GM12878 (cell line): ENCODE data around the gene SPOCK1. TPM values are rescaled to one million over a fixed set of nuclear protein-coding genes. Genes with fewer than 3 reads are reported as not detected.

Source experiments
- ATAC-seq: fragments of 200-7000 bp; cut with Tn5 transposase; 3 replicates; pipeline ENCODE4 v1.9.1; 2020; ENCODE audit warnings: mild to moderate bottlenecking, moderate library complexity
- BruUV-seq: library from RNA; stranded (reverse); fragments of 400-500 nt; replicated peaks from 2 replicates; lab custom pipeline; 2021; lab: Mats Ljungman, UMichigan
- CTCF ChIA-PET: fragments of 300-600 bp; sonication (Branson Sonifier 250); formaldehyde crosslinking; extraction: SDS; loops from one replicate; lab custom pipeline; 2021; ENCODE audit warnings: inconsistent platforms; lab: Yijun Ruan, JAX
- POLR2A ChIA-PET: fragments of 350-600 bp; formaldehyde crosslinking; extraction: SDS; loops from one replicate; lab custom pipeline; 2021; ENCODE audit warnings: inconsistent platforms; lab: Charles Lee
- RAD21 ChIA-PET: fragments of 300-600 bp; sonication (Branson Sonifier 250); formaldehyde crosslinking; loops from one replicate; lab custom pipeline; 2023; ENCODE audit warnings: antibody characterized with exemption; ENCODE audit not compliant: unreplicated experiment; lab: Charles Lee
- SMC1A ChIA-PET: fragments of 300-600 bp; sonication (Branson Sonifier 250); formaldehyde crosslinking; loops from one replicate; lab custom pipeline; 2023; ENCODE audit not compliant: unreplicated experiment, uncharacterized antibody; lab: Charles Lee
- DNase-seq: peaks from one replicate; pipeline ENCODE4 v3.0.0-alpha.2; 2011; ENCODE audit warnings: low read depth, low spot score
- FAIRE-seq: peaks from 3 replicates; lab custom pipeline; 2011; peaks lifted over from hg19 to GRCh38; lab: Jason Lieb, UNC
- H2AFZ ChIP-seq: 2 replicates; pipeline ENCODE4 v1.6.0; 2011; ENCODE audit warnings: low read depth, low read length, control low read depth; ENCODE audit not compliant: control insufficient read depth
- H3K27ac ChIP-seq: 2 replicates; pipeline ENCODE4 v1.5.1; 2011; ENCODE audit warnings: control low read depth; ENCODE audit not compliant: control insufficient read depth, insufficient read depth
- H3K27me3 ChIP-seq, 2 experiments: replicated peaks in 1 of 2; 2 replicates each; pipeline versions ENCODE4 v1.6.0 to v1.6.1; 2011; ENCODE audit warnings: low read length in 1 of 2; ENCODE audit not compliant: control insufficient read depth in 2 of 2, insufficient read depth in 2 of 2
- H3K36me3 ChIP-seq, 2 experiments: 2 replicates each; pipeline ENCODE4 v1.5.1; 2011; ENCODE audit warnings: low read length in 1 of 2; ENCODE audit not compliant: control insufficient read depth in 2 of 2, insufficient read depth in 2 of 2
- H3K4me1 ChIP-seq: 2 replicates; pipeline ENCODE4 v1.6.1; 2011; ENCODE audit warnings: mild to moderate bottlenecking, low read length, moderate library complexity, mixed read lengths; ENCODE audit not compliant: control insufficient read depth, insufficient read depth
- H3K4me2 ChIP-seq: 2 replicates; pipeline ENCODE4 v1.6.0; 2011; ENCODE audit warnings: control low read depth; ENCODE audit not compliant: control insufficient read depth, insufficient read depth
- H3K4me3 ChIP-seq: fragments of 200-600 bp; sonication (generic); 2 replicates; pipeline ENCODE4 v1.5.1; 2016
- H3K79me2 ChIP-seq: 2 replicates; pipeline ENCODE4 v1.6.0; 2011; ENCODE audit warnings: low read length; ENCODE audit not compliant: control insufficient read depth, insufficient read depth
- H3K9ac ChIP-seq: 2 replicates; pipeline ENCODE4 v1.8.0; 2011; ENCODE audit warnings: low read length, control low read depth, mixed read lengths; ENCODE audit not compliant: control insufficient read depth, insufficient read depth
- H3K9me3 ChIP-seq: replicated peaks from 3 replicates; pipeline ENCODE4 v1.5.1; 2011; ENCODE audit warnings: mild to moderate bottlenecking, low read length; ENCODE audit not compliant: control insufficient read depth, insufficient read depth
- H4K20me1 ChIP-seq: 2 replicates; pipeline ENCODE4 v1.6.0; 2011; ENCODE audit not compliant: control insufficient read depth, insufficient read depth
- EZH2 ChIP-seq: IDR thresholded peaks from 2 replicates; pipeline ENCODE4 v1.6.1; 2012; ENCODE audit warnings: low read depth, mild to moderate bottlenecking, control low read depth, inconsistent platforms, low read length, borderline replicate concordance; ENCODE audit not compliant: control insufficient read depth
- IRF3 ChIP-seq: fragments of 450-650 bp; IDR thresholded peaks from 2 replicates; pipeline ENCODE4 v1.6.1; 2014; ENCODE audit warnings: mild to moderate bottlenecking
- MTA2 ChIP-seq: fragments of 450-650 bp; IDR thresholded peaks from 2 replicates; pipeline ENCODE4 v1.6.1; 2016; ENCODE audit warnings: low read depth, mild to moderate bottlenecking, moderate library complexity
- PML ChIP-seq: IDR thresholded peaks from 2 replicates; pipeline ENCODE4 v1.6.1; 2012; ENCODE audit warnings: low read length, inconsistent platforms
- RBBP5 ChIP-seq: fragments of 200-600 bp; sonication (generic); conservative IDR thresholded peaks from 2 replicates; pipeline ENCODE4 v1.6.1; 2016
- SMARCA5 ChIP-seq: fragments of 450-650 bp; IDR thresholded peaks from 2 replicates; pipeline ENCODE4 v1.6.1; 2017; ENCODE audit warnings: mild to moderate bottlenecking
- TCF12 ChIP-seq: IDR thresholded peaks from 2 replicates; pipeline ENCODE4 v1.6.1; 2011; ENCODE audit warnings: low read depth, mild to moderate bottlenecking, low read length
- ZBTB33 ChIP-seq: fragments of 450-650 bp; IDR thresholded peaks from 2 replicates; pipeline ENCODE4 v1.6.1; 2017; ENCODE audit warnings: mild to moderate bottlenecking
- ZNF592 ChIP-seq: fragments of 450-650 bp; IDR thresholded peaks from 2 replicates; pipeline ENCODE4 v1.6.1; 2017; ENCODE audit warnings: mild to moderate bottlenecking, moderate library complexity
- WGBS: methylation state at CpG from one replicate; pipeline ENCODE4 v1.1.6; 2016; ENCODE audit warnings: low lambda C conversion rate; ENCODE audit not compliant: insufficient replicate concordance, insufficient coverage; ENCODE audit errors: missing lambda C conversion rate; 5-methylcytosine and 5-hydroxymethylcytosine counted together
- in situ Hi-C: fragments of 300-500 bp; cut with MboI; formaldehyde crosslinking; loops from 9 replicates; pipeline ENCODE4 v1.14.3; 2018; ENCODE audit warnings: mixed read lengths
- intact Hi-C: fragments of 100-400 bp; cut with micrococcal nuclease; formaldehyde crosslinking; loops from one replicate; pipeline ENCODE4 v1.14.2; 2022; ENCODE audit not compliant: unreplicated experiment
- polyA plus RNA-seq, 11 experiments: library from polyadenylated mRNA; depleted of rRNA in 4 of 11; unstranded in 6 of 11; stranded (reverse) in 5 of 11; fragments of >200 nt; fragmentation: Nextera tagmentation in 4 of 11; fragmentation: Illumina TruSeq in 1 of 11; extraction: Ambion mirVana in 4 of 11; extraction: Trizol in 1 of 11; gene quantifications; 1 replicate in 1 of 11; 2 replicates in 10 of 11; pipeline versions ENCODE4 v1.2.1 to v1.2.3, GENCODE V29; 2011 to 2016; ENCODE audit warnings: inconsistent platforms in 2 of 11, missing spikeins in 2 of 11, low read depth in 1 of 11
- total RNA-seq, 4 experiments: library from RNA; depleted of rRNA in 3 of 4; stranded (reverse); fragments of >200 nt in 3 of 4; fragmentation: Illumina TruSeq in 1 of 4; extraction: Trizol in 1 of 4; gene quantifications; 2 replicates each; pipeline versions ENCODE4 v1.2.1 to v1.2.3, GENCODE V29; 2013 to 2021

The SPOCK1 gene
- total and polyA plus RNA-seq, 10 of the 15 experiments (the other 5 are each of a cell fraction or from before 2014, with no cell fraction given): 0.06 to 0.68 (median 0.25) TPM; not detected in 3

- no peaks in the 10 kb centered on the region for H3K9me3 ChIP-seq
- ChIA-PET RAD21 (no interaction called here), POLR2A (no interaction called here), SMC1A (no interaction called here), CTCF (interaction anchor here (0.9 kb wide), 1 partner anchor 8 kb away, joined by 4 read pairs; no protein-coding TSS in a partner anchor)
- H3K9ac ChIP-seq: no peak overlapping the region
- no peak overlapping the region for H3K27ac ChIP-seq
- no peak overlapping the region for H3K4me3 ChIP-seq
- H3K4me2 ChIP-seq: no peak overlapping the region
- TF ChIP-seq PML (no peak), ZBTB33 (no peak), EZH2 (no peak), MTA2 (no peak), IRF3 (no peak), SMARCA5 (no peak), TCF12 (no peak), ZNF592 (no peak), RBBP5 (no peak)
- H4K20me1 ChIP-seq: no peaks in the 10 kb centered on the region
- in situ Hi-C loops (no loop called here), intact Hi-C loops (no loop called here)
- no peaks in the 10 kb centered on the region for H3K79me2 ChIP-seq
- ATAC-seq: no peak
- no peaks in the 10 kb centered on the region for H3K36me3 ChIP-seq
- no peak for DNase-seq
- no peaks in the 10 kb centered on the region; a peak in 1 of 4 replicates for H3K27me3 ChIP-seq
- no peak for FAIRE-seq
- WGBS: 0% methylated on average over 6 of the region's 6 CpGs
- no TSS peak for BruUV-seq
- H2AFZ ChIP-seq: no peak overlapping the region
- H3K4me1 ChIP-seq: no peaks in the 10 kb centered on the region
Measured at GRCh38 chr5:137250421-137250820, 248.7 kb downstream of the SPOCK1 start.
